Erythroblast (primary cell): ENCODE data around the gene CPNE5.

Experiments used
- GATA1 ChIP-seq: IDR thresholded peaks from 2 replicates; pipeline ENCODE4 v1.6.1; 2011; ENCODE audit warnings: low read depth, mild to moderate bottlenecking, control low read depth, low read length, moderate library complexity
- POLR2A ChIP-seq: IDR thresholded peaks from 2 replicates; pipeline ENCODE4 v1.6.1; 2011; ENCODE audit warnings: mild to moderate bottlenecking, low read length

- peak; percentile 51 for TF ChIP-seq GATA1
- TF ChIP-seq POLR2A, result peak; percentile 20
Measured at GRCh38 chr6:36848658-36849441, 9.6 kb upstream of the CPNE5 start.
